PC-9 (cell line): Measurements from ENCODE around the gene NAA20. TPM values are rescaled to one million over a fixed set of nuclear protein-coding genes. Genes with fewer than 3 reads are reported as not detected.

ENCODE experiments used
- BruUV-seq: library from RNA; stranded (reverse); fragments of 400-500 nt; replicated peaks from 2 replicates; lab custom pipeline; 2021; lab: Mats Ljungman, UMichigan
- CTCF ChIA-PET: fragments of 300-600 bp; sonication (Branson Sonifier 250); formaldehyde crosslinking; loops from one replicate; lab custom pipeline; 2022; ENCODE audit warnings: antibody characterized with exemption; lab: Charles Lee
- POLR2A ChIA-PET: fragments of 300-600 bp; sonication (Branson Sonifier 250); formaldehyde crosslinking; loops from one replicate; lab custom pipeline; 2022; ENCODE audit warnings: antibody characterized with exemption; ENCODE audit not compliant: unreplicated experiment; lab: Charles Lee
- DNase-seq, 2 experiments: peaks; one replicate each; pipeline versions ENCODE4 v3.0.0 to v3.0.0-alpha.2; 2015 to 2022; ENCODE audit warnings: mixed read lengths in 1 of 2
- H2AFZ ChIP-seq: fragments of 200-600 bp; sonication (generic); 2 replicates; pipeline ENCODE4 v1.8.1; 2017; ENCODE audit warnings: antibody characterized with exemption
- H3F3A ChIP-seq: fragments of 200-600 bp; sonication (generic); 2 replicates; pipeline ENCODE4 v1.8.1; 2017; ENCODE audit warnings: antibody characterized with exemption, mild to moderate bottlenecking, low read depth; ENCODE audit not compliant: insufficient read depth
- H3K27ac ChIP-seq: fragments of 200-600 bp; sonication (generic); 2 replicates; pipeline ENCODE4 v1.6.1; 2016; ENCODE audit warnings: mixed run types
- H3K27me3 ChIP-seq: fragments of 200-600 bp; sonication (generic); 2 replicates; pipeline ENCODE4 v1.6.1; 2016; ENCODE audit warnings: low read depth, mixed run types; ENCODE audit not compliant: insufficient read depth
- H3K36me3 ChIP-seq: fragments of 200-600 bp; sonication (generic); 2 replicates; pipeline ENCODE4 v1.6.1; 2016; ENCODE audit warnings: low read depth, mixed run types
- H3K4me1 ChIP-seq: fragments of 200-600 bp; sonication (generic); replicated peaks from 2 replicates; pipeline ENCODE4 v1.6.1; 2016; ENCODE audit warnings: mixed run types; ENCODE audit not compliant: insufficient read depth
- H3K4me2 ChIP-seq: fragments of 200-600 bp; sonication (generic); 2 replicates; pipeline ENCODE4 v1.6.1; 2017; ENCODE audit warnings: mixed run types
- H3K4me3 ChIP-seq: fragments of 200-600 bp; sonication (generic); 2 replicates; pipeline ENCODE4 v1.6.1; 2016; ENCODE audit warnings: mixed run types
- H3K79me2 ChIP-seq: fragments of 200-600 bp; sonication (generic); 2 replicates; pipeline ENCODE4 v1.6.1; 2017; ENCODE audit warnings: low read depth, mixed run types
- H3K9me2 ChIP-seq: fragments of 200-600 bp; sonication (generic); 2 replicates; pipeline ENCODE4 v1.8.1; 2017; ENCODE audit warnings: mild to moderate bottlenecking; ENCODE audit not compliant: insufficient read depth
- H3K9me3 ChIP-seq: fragments of 200-600 bp; sonication (generic); 2 replicates; pipeline ENCODE4 v1.8.1; 2016; ENCODE audit warnings: low read depth; ENCODE audit not compliant: insufficient read depth
- H4K20me1 ChIP-seq: fragments of 200-600 bp; sonication (generic); 2 replicates; pipeline ENCODE4 v1.8.1; 2017; ENCODE audit not compliant: insufficient read depth
- EZH2 ChIP-seq: fragments of 200-600 bp; sonication (generic); IDR thresholded peaks from 2 replicates; pipeline ENCODE4 v1.8.0; 2017; ENCODE audit warnings: antibody characterized with exemption, low read depth
- intact Hi-C: fragments of 100-400 bp; cut with micrococcal nuclease; formaldehyde crosslinking; loops from one replicate; pipeline ENCODE4 v1.10.0; 2022; ENCODE audit not compliant: unreplicated experiment
- total RNA-seq: library from RNA; stranded (reverse); gene quantifications from 2 replicates; pipeline ENCODE4 v1.2.3, GENCODE V29; 2021
- TF ChIP-seq, protein P1 (sequence below): fragments of 200-600 bp; sonication (generic); conservative IDR thresholded peaks from 2 replicates; pipeline ENCODE4 v1.6.1; 2017; ENCODE audit warnings: mixed run types, antibody characterized with exemption, mild to moderate bottlenecking, moderate library complexity

Gene NAA20
- total RNA-seq, 1 experiment from 2014 or later, result 167 TPM

DNA sequence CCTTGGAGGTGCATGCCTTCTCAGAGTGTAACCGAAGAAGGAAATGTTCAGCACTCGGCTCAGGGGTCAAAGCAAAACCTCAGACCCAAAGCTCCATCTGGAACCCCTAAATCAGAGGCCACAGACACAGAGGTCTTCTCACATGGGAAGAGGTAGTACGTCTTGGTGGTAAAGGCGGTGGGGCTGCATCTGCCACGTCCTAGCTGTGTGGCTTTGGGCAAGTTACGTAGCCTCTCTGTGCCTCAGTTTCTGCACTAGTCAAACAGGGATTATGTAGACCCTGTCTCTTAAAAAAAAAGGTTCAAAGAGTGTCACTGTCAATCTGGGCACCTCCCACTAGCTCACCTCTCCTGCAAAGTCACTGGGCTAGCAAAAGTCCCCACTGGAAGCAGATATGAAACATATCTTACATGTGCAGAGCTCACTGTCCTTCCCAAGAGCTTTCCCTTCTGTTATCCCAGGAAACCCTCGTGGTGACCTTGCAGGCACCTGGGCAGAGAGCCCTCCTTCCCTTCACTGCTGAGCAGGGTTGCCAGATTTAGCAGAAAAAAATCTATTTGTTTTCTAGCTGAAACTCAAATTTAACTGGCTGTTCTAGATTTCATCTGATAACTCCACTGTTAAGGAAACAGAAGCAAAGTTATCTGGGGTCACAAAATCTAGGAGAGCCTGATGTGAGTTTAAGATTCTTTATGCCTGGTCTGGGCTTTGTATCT lies 18.0 kb upstream of the NAA20 start:
- Histone ChIP-seq H3K4me2 (no peak overlapping the region), H3K27me3 (no peaks in the 10 kb centered on the region), H3K4me1 (peaks cover 27% of the 10 kb centered on the region), H3K36me3 (peaks cover 13% of the 10 kb centered on the region; the same call in 1 of the 2 replicates), H3K27ac (no peak overlapping the region), H3K9me3 (no peaks in the 10 kb centered on the region), H3F3A (peaks cover 23% of the 10 kb centered on the region), H4K20me1 (no peaks in the 10 kb centered on the region), H3K79me2 (peaks cover 25% of the 10 kb centered on the region), H3K9me2 (no peaks in the 10 kb centered on the region), H3K4me3 (no peak overlapping the region), H2AFZ (no peak overlapping the region)
- intact Hi-C loops, result no loop called here
- no TSS peak for BruUV-seq
- CTCF ChIA-PET, result interaction anchor here (0.5 to 0.6 kb wide), 2 partner anchors 593 to 716 kb away, joined by 3 to 5 read pairs; no protein-coding TSS in a partner anchor
- no peak for DNase-seq
- TF ChIP-seq EZH2, result no peak
- TF ChIP-seq, protein P1, sequence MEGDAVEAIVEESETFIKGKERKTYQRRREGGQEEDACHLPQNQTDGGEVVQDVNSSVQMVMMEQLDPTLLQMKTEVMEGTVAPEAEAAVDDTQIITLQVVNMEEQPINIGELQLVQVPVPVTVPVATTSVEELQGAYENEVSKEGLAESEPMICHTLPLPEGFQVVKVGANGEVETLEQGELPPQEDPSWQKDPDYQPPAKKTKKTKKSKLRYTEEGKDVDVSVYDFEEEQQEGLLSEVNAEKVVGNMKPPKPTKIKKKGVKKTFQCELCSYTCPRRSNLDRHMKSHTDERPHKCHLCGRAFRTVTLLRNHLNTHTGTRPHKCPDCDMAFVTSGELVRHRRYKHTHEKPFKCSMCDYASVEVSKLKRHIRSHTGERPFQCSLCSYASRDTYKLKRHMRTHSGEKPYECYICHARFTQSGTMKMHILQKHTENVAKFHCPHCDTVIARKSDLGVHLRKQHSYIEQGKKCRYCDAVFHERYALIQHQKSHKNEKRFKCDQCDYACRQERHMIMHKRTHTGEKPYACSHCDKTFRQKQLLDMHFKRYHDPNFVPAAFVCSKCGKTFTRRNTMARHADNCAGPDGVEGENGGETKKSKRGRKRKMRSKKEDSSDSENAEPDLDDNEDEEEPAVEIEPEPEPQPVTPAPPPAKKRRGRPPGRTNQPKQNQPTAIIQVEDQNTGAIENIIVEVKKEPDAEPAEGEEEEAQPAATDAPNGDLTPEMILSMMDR, result no peak
- POLR2A ChIA-PET, result interaction anchor here (0.7 kb wide), 1 partner anchor 62 kb away, joined by 5 read pairs; no protein-coding TSS in a partner anchor

DNA sequence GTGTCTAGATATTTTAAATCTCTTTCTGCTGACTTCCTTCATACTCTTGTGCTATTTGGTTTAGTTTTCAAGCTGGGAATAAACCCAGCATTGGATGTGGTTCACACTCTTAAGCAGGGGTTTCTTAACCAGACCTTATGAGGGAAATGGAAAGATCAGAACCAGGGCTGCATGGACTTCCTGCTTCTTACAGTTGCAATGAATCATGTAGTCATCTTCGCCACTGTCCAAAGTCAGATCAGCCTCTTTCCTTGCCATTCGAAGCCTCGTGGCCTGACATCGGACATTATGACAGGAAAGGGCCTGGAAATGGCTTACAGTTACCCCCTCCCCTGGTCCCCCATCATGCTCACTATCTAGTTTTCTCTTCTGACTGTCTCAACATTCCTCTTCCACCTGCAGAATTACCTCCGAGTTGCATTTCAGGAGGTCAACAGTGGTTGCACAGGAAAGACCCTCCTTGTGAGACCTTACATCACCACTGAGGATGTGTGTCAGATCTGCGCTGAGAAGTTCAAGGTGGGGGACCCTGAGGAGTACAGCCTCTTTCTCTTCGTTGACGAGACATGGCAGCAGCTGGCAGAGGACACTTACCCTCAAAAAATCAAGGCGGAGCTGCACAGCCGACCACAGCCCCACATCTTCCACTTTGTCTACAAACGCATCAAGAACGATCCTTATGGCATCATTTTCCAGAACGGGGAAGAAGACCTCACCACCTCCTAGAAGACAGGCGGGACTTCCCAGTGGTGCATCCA lies 16.8 kb upstream of the NAA20 start:
- Histone ChIP-seq H3K4me3 (no peak overlapping the region), H3K27me3 (no peaks in the 10 kb centered on the region), H3K9me2 (no peaks in the 10 kb centered on the region), H3K4me1 (peaks cover 14% of the 10 kb centered on the region), H4K20me1 (no peaks in the 10 kb centered on the region), H3K36me3 (peaks cover 13% of the 10 kb centered on the region; the same call in 1 of the 2 replicates), H3F3A (0 out of 2 replicates have a peak, but pooled peaks cover 18% of the 10 kb centered on the region), H3K27ac (no peak overlapping the region), H3K9me3 (no peaks in the 10 kb centered on the region), H3K79me2 (peaks cover 14% of the 10 kb centered on the region), H2AFZ (no peak overlapping the region), H3K4me2 (no peak overlapping the region)
- no peak for TF ChIP-seq EZH2
- TF ChIP-seq, protein P1, result no peak
- POLR2A ChIA-PET, result no interaction called here
- DNase-seq, result no peak
- intact Hi-C loops, result no loop called here
- CTCF ChIA-PET, result interaction anchor here (0.5 kb wide), 1 partner anchor 1314 kb away, joined by 3 read pairs; no protein-coding TSS in a partner anchor
- BruUV-seq, result no TSS peak
